NCI-H1436 treated with DMSO at 0.1 percent for 48 hours (cell line): Measurements from ENCODE around the gene DUS2.
"Not testable (repeated sequence)": the region's sequence is repeated elsewhere in the genome, so short reads cannot be mapped to it uniquely, and the experiment has no call there.

Experiments used
- DNase-seq: peaks from one replicate; lab custom pipeline; 2025; lab: John Stamatoyannopoulos, UW

Gene DUS2

GRCh38 chr16:67998779-67999688, 24.1 kb upstream of the DUS2 start, which contains the start of gene DPEP2:
Gene DPEP2 (minus strand): TSS chr16:67999484. CDS start chr16:67993212, 6,272 bp downstream.
- not testable (repeated sequence) for DNase-seq

GRCh38 chr16:67999985-68000384, 23.1 kb upstream of the DUS2 start:
- DNase-seq = no peak

GRCh38 chr16:68000450-68000849, 22.6 kb upstream of the DUS2 start:
- DNase-seq = no peak

GRCh38 chr16:68003031-68003430, 20.1 kb upstream of the DUS2 start:
- no peak for DNase-seq

- DNase-seq = no peak
These were observed 17.9 kb upstream of the DUS2 start for GRCh38 chr16:68005211-68005610.

- no peak for DNase-seq
These were observed 17.2 kb upstream of the DUS2 start for GRCh38 chr16:68005786-68006286.

GRCh38 chr16:68009157-68009735, 13.8 kb upstream of the DUS2 start:
- no peak for DNase-seq

GRCh38 chr16:68009872-68010271, 13.2 kb upstream of the DUS2 start:
- not testable (repeated sequence) for DNase-seq

- no peak for DNase-seq
These were observed 9.6 kb upstream of the DUS2 start for GRCh38 chr16:68013440-68013839.

GRCh38 chr16:68015681-68016080, 7.4 kb upstream of the DUS2 start, which contains the start of gene DPEP2NB:
Gene DPEP2NB (minus strand): TSS chr16:68015911. CDS start chr16:68015770, 141 bp downstream.
- no peak for DNase-seq

GRCh38 chr16:68019167-68019680, 3.9 kb upstream of the DUS2 start:
- no peak for DNase-seq

- DNase-seq = no peak
These were observed 1.6 kb upstream of the DUS2 start for GRCh38 chr16:68021490-68021889.

- DNase-seq = no peak
These were observed 781 bp upstream of the DUS2 start for GRCh38 chr16:68022278-68022727.

GRCh38 chr16:68028996-68029395, 5.9 kb downstream of the DUS2 start:
- no peak for DNase-seq

- DNase-seq = not testable (repeated sequence)
These were observed 7.0 kb downstream of the DUS2 start for GRCh38 chr16:68030108-68030507.

- DNase-seq = no peak
These were observed 8.9 kb downstream of the DUS2 start for GRCh38 chr16:68031951-68032350.

- DNase-seq = no peak
These were observed 10.0 kb downstream of the DUS2 start for GRCh38 chr16:68033101-68033500.

- DNase-seq = no peak
These were observed 12.1 kb downstream of the DUS2 start for GRCh38 chr16:68035227-68035626.

- no peak for DNase-seq
These were observed 14.9 kb downstream of the DUS2 start for GRCh38 chr16:68037841-68038597.

GRCh38 chr16:68040506-68041288, 17.6 kb downstream of the DUS2 start:
- no peak for DNase-seq

- DNase-seq = no peak
These were observed 18.7 kb downstream of the DUS2 start for GRCh38 chr16:68041783-68042182.
